ENCODE results near the gene CTNND2. TPM values are rescaled to one million over a fixed set of nuclear protein-coding genes. Genes with fewer than 3 reads are reported as not detected.
"Not testable (repeated sequence)": the region's sequence is repeated elsewhere in the genome, so short reads cannot be mapped to it uniquely, and the experiment has no call there.

The CTNND2 gene
- total RNA-seq, 1 experiment from 2014 or later: 1.7 TPM

- DNase-seq (ENCODE audit: low read depth): peak; percentile 17
Measured at GRCh38 chr5:11679676-11680075, 224.6 kb downstream of the CTNND2 start.

GRCh38 chr5:11675184-11675583, 229.1 kb downstream of the CTNND2 start:
- DNase-seq (ENCODE audit: low read depth): no peak

DNA sequence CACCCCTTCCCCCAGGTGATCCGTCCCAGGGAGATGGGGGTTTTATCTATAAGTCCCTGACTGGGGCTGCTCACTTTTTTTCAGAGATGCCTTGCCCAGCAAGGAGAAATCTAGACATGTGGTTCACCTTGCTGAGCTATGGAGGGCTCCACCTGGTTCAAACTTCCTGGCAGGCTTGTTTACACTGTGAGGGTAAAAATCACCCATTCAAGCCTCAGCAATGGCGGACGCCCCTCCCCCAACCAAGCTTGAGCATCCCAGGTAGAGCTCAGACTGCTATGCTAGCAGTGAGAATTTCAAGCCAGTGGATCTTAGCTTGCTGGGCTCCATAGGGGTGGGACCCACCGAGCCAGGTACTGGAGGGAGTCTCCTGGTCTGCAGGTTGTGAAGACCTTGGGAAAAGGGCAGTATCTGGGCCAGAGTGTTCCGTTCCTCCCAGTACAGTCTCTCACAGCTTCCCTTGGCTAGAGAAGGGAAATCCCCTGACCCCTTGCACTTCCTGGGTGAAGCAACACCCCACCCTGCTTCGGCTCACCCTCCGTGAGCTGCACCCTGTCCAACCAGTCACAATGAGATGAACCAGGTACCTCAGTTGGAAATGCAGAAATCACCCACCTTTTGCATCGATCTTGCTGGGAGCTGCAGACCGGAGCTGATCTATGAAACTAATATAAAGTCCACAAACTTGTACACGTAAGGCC, 231.7 kb downstream of the CTNND2 start:
- DNase-seq (ENCODE audit: low read depth): no peak

DNA sequence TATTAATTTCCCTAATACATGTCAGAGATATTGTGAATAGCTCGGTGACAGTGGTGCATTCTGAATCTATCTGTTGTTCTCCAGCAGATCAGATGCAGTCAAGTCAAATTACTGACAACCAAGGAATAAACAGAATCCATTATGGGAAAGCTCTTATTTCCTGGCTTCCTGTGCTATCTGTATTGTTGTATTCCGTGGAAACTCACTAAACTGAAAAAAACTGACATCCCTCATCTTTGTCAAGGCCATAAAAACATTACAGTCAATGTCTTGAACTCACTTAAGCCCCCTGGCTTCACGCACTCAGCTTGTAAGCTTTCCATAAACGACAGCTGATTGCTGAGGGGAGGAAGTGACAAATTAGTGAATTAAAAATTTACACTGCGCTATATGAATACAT, 245.9 kb downstream of the CTNND2 start:
- no peak for DNase-seq (ENCODE audit: low read depth)

- no peak for DNase-seq (ENCODE audit: low read depth)
Measured at GRCh38 chr5:11656916-11657315, 247.3 kb downstream of the CTNND2 start.

GRCh38 chr5:11655681-11656080, 248.6 kb downstream of the CTNND2 start:
- DNase-seq (ENCODE audit: low read depth): no peak

DNA sequence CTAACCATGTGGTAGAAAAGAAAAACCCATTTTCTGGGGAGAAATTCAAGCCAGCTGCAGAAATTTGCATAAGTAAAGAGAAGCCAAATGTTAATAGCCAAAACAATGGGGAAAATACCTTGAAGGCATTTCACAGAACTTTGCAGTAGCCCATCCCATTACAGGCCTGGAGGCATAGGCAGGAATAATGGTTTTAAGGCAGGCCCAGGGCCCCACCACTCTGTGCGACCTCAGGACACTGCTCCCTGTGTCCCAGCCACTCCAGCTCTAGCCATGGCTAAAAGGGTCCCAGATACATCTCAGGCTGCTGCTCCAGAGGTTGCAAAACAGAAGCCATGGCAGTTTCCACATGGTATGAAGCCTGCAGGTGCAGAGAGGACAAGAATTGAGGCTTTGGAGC, 253.3 kb downstream of the CTNND2 start:
- no peak for DNase-seq (ENCODE audit: low read depth)

GRCh38 chr5:11646141-11646540, 258.1 kb downstream of the CTNND2 start:
- DNase-seq (ENCODE audit: low read depth): no peak

DNA sequence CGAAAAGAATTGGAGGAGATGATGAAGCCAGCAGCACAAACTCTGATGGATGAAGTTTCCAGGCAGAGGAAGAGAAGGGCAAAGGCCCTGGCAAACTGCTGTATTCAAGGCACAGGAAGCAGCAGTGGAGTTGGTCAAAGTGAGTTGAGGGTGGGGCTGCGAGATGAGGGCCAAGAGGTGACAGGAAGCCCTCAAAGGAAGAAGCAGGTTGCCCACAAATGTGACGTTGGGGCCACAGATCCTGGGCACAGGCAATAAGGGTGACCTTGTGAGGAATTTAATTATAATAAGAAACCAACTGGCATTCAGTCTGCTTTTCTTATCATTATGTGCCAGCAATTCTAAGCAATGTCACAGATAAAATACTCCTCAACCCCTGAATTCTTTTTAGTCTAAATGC, 261.8 kb downstream of the CTNND2 start:
- no peak for DNase-seq (ENCODE audit: low read depth)

- no peak for DNase-seq (ENCODE audit: low read depth)
Measured at GRCh38 chr5:11640158-11640873, 263.9 kb downstream of the CTNND2 start.

- DNase-seq (ENCODE audit: low read depth): no peak
Measured at GRCh38 chr5:11622785-11623184, 281.5 kb downstream of the CTNND2 start.

- no peak for DNase-seq (ENCODE audit: low read depth)
Measured at GRCh38 chr5:11620172-11620571, 284.1 kb downstream of the CTNND2 start.

- DNase-seq (ENCODE audit: low read depth): peak; percentile 49
Measured at GRCh38 chr5:11619339-11620024, 284.8 kb downstream of the CTNND2 start.

GRCh38 chr5:11617080-11617479, 287.2 kb downstream of the CTNND2 start:
- DNase-seq (ENCODE audit: low read depth): peak; percentile 26

DNA sequence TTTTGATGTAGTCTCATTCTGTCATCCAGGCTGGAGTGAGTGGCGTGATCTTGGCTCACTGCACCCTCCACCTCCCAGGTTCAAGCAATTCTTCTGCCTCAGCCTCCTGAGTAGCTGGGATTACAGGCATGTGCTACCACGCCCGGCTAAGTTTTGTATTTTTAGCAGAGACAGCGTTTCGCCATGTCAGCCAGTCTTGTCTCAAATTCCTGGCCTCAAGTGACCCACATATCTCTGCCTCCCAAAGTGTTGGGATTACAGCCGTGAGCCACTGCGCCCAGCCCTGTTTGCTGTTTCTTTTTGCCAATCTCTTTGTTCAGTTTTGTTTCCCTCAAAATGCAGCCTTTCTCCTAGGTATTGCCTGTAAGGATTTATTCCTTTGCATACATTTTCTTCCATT, 287.6 kb downstream of the CTNND2 start:
- not testable (repeated sequence) for DNase-seq (ENCODE audit: low read depth)

- DNase-seq (ENCODE audit: low read depth): no peak
Measured at GRCh38 chr5:11611011-11611410, 293.2 kb downstream of the CTNND2 start.

DNA sequence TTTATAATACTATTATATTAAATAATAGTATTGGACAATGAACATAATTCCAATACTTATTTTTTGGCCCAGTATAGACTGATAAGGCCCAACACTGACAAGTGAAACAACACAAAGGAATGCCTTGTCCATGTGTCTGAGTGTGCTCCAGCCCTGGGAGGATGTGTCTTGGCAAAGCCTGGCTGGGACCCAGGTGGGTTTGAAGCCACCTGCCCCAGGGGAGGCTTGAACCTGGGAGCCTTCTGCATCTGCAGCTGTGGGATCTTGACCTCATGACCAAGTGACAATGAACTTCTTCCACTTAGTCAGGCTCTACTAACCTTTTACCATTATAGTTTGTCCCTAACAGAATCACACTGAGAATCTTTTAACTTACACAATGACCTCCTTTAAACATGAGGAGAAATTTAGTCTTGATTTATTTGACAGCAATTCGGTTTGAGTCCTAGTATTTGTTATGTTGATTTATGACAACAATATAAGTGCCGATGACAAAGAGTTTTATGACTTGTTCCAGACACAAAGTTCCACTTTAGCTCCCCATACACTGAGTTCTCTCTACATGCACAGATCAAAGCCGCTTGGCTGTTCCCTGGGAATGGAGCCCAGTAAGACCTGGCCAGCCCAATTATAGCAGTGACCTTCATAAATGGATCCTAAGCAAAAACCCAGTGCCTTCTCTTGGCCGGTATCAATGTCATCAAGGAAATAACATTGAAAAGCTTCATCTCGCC, 294.5 kb downstream of the CTNND2 start:
- no peak for DNase-seq (ENCODE audit: low read depth)

DNA sequence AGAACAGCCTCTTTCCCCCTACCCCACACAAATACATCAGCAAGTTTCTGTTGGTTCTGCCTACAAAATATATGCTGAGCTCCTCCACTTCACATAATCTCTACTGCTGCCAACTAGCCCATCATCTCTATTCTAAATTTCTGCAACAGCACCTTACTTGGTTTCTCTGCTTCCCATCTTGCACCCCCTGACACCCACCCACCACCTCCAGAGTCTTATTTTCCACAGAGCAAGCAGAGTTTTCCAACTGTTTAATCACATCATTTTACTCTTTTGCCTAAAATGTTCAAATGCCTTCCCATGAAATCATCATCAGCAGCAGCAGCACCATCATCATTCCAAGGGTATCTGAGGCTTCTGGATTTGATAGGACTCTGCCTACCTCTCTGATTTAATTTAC, 295.7 kb downstream of the CTNND2 start:
- DNase-seq (ENCODE audit: low read depth): no peak

- DNase-seq (ENCODE audit: low read depth): no peak
Measured at GRCh38 chr5:11607944-11608483, 296.2 kb downstream of the CTNND2 start.

- no peak for DNase-seq (ENCODE audit: low read depth)
Measured at GRCh38 chr5:11602298-11602697, 301.9 kb downstream of the CTNND2 start.

GRCh38 chr5:11599499-11599898, 304.7 kb downstream of the CTNND2 start:
- DNase-seq (ENCODE audit: low read depth): no peak

GRCh38 chr5:11596657-11597071, 307.6 kb downstream of the CTNND2 start:
- no peak for DNase-seq (ENCODE audit: low read depth)

Data from M059J (cell line).